ENCODE data around the gene MSANTD1.

GRCh38 chr4:3288571-3289094 is 39.7 kb downstream of the MSANTD1 start:
- TF ChIP-seq, protein P1, sequence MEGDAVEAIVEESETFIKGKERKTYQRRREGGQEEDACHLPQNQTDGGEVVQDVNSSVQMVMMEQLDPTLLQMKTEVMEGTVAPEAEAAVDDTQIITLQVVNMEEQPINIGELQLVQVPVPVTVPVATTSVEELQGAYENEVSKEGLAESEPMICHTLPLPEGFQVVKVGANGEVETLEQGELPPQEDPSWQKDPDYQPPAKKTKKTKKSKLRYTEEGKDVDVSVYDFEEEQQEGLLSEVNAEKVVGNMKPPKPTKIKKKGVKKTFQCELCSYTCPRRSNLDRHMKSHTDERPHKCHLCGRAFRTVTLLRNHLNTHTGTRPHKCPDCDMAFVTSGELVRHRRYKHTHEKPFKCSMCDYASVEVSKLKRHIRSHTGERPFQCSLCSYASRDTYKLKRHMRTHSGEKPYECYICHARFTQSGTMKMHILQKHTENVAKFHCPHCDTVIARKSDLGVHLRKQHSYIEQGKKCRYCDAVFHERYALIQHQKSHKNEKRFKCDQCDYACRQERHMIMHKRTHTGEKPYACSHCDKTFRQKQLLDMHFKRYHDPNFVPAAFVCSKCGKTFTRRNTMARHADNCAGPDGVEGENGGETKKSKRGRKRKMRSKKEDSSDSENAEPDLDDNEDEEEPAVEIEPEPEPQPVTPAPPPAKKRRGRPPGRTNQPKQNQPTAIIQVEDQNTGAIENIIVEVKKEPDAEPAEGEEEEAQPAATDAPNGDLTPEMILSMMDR (IDR thresholded peaks at IDR 0.05): no peak
- no peak for TF ChIP-seq POLR2A (IDR thresholded peaks at IDR 0.05)
